ENCODE data around the gene COASY. TPM values are rescaled to one million over a fixed set of nuclear protein-coding genes. Genes with fewer than 3 reads are reported as not detected.

The COASY gene
- polyA plus RNA-seq, 1 of the 3 experiments (the other 2 are of a cell fraction), result 69.4 TPM

DNA sequence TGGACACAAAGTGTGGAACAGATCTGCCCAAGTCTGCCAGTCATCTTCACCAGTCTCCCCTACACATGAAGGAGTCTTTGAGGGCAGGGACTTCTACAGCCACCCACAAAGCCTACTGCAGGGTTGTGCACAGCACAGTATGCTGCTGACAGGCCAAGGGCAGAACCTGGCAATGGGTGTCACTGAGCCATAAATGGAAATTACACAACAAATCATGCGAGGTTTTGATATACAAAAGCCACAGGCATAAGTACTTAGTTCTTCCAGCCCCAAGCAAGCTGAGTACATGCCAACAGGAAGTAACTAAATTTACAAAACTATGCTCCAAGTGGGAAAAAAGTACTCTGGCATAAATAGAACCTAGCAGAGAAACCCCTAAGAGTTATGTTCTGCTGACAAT is 23.4 kb downstream of the COASY start:
- Histone ChIP-seq H3K27me3 (ENCODE audit: insufficient read depth) (no peaks in the 10 kb centered on the region), H3F3A (replicated peaks; ENCODE audit: insufficient read depth) (peaks cover 1% of the 10 kb centered on the region), H4K20me1 (ENCODE audit: insufficient read depth) (no peaks in the 10 kb centered on the region), H3K9me3 (no peaks in the 10 kb centered on the region), H3K9me2 (no peaks in the 10 kb centered on the region), H2AFZ (ENCODE audit: low read depth) (no peak overlapping the region), H3K27ac (ENCODE audit: low read depth in 2 of 2, low read length in 1 of 2) (no peak overlapping the region), H3K36me3 (replicated peaks in 1 of 2; ENCODE audit: control insufficient read depth in 1 of 2, insufficient read depth in 2 of 2, low read length in 1 of 2) (peaks cover 41 to 56% of the 10 kb centered on the region in 2 experiments), H3K4me3 (ENCODE audit: low read depth in 2 of 2, low read length in 1 of 2) (no peak overlapping the region), H3K79me2 (ENCODE audit: insufficient read depth) (peaks cover 9% of the 10 kb centered on the region; the same call in 1 of the 2 replicates), H3K4me2 (no peak overlapping the region), H3K4me1 (ENCODE audit: control insufficient read depth in 1 of 2, insufficient read depth in 2 of 2, low read depth in 1 of 2, low read length in 1 of 2) (no peaks in the 10 kb centered on the region), H3K9ac (no peak overlapping the region)
- TF ChIP-seq JUND (IDR thresholded peaks at IDR 0.05) (no peak), FOXJ3 (CRISPR knock-in tag; IDR thresholded peaks at IDR 0.05) (no peak), EZH2phosphoT487 (IDR thresholded peaks at IDR 0.05; ENCODE audit: borderline replicate concordance, low read depth) (no peak), RAD21 (IDR thresholded peaks at IDR 0.05; ENCODE audit: low read length) (no peak), TAF1 (IDR thresholded peaks at IDR 0.05; ENCODE audit: borderline replicate concordance, low read depth, low read length) (no peak), EP300 (IDR thresholded peaks at IDR 0.05; ENCODE audit: borderline replicate concordance in 1 of 2, low read depth in 1 of 2, low read length in 1 of 2) (no peak), GATA2 (CRISPR knock-in tag; IDR thresholded peaks at IDR 0.05) (no peak), RXRA (IDR thresholded peaks at IDR 0.05; ENCODE audit: borderline replicate concordance, low read depth) (no peak), SIN3A (IDR thresholded peaks at IDR 0.05; ENCODE audit: borderline replicate concordance, low read depth, low read length) (no peak), ELF1 (IDR thresholded peaks at IDR 0.05) (no peak)
- TF ChIP-seq, protein P1, sequence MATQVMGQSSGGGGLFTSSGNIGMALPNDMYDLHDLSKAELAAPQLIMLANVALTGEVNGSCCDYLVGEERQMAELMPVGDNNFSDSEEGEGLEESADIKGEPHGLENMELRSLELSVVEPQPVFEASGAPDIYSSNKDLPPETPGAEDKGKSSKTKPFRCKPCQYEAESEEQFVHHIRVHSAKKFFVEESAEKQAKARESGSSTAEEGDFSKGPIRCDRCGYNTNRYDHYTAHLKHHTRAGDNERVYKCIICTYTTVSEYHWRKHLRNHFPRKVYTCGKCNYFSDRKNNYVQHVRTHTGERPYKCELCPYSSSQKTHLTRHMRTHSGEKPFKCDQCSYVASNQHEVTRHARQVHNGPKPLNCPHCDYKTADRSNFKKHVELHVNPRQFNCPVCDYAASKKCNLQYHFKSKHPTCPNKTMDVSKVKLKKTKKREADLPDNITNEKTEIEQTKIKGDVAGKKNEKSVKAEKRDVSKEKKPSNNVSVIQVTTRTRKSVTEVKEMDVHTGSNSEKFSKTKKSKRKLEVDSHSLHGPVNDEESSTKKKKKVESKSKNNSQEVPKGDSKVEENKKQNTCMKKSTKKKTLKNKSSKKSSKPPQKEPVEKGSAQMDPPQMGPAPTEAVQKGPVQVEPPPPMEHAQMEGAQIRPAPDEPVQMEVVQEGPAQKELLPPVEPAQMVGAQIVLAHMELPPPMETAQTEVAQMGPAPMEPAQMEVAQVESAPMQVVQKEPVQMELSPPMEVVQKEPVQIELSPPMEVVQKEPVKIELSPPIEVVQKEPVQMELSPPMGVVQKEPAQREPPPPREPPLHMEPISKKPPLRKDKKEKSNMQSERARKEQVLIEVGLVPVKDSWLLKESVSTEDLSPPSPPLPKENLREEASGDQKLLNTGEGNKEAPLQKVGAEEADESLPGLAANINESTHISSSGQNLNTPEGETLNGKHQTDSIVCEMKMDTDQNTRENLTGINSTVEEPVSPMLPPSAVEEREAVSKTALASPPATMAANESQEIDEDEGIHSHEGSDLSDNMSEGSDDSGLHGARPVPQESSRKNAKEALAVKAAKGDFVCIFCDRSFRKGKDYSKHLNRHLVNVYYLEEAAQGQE (IDR thresholded peaks at IDR 0.05; ENCODE audit: low read depth, low read length), result no peak
- TF ChIP-seq, protein P2, sequence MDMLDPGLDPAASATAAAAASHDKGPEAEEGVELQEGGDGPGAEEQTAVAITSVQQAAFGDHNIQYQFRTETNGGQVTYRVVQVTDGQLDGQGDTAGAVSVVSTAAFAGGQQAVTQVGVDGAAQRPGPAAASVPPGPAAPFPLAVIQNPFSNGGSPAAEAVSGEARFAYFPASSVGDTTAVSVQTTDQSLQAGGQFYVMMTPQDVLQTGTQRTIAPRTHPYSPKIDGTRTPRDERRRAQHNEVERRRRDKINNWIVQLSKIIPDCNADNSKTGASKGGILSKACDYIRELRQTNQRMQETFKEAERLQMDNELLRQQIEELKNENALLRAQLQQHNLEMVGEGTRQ (IDR thresholded peaks at IDR 0.05; ENCODE audit: borderline replicate concordance, low read depth, low read length), result no peak
- DNase-seq, result no peak
- ChIA-PET CTCF (interaction anchor here (1.7 to 1.9 kb wide), 2 partner anchors 16 to 178 kb away, joined by 4 to 5 read pairs; no protein-coding TSS in a partner anchor), POLR2A (no interaction called here)
- 93% methylated on average over 1 of the region's 1 CpG for WGBS (ENCODE audit: low lambda C conversion rate)
